EH (cell line): ENCODE results near the gene UFC1.
"Not testable (repeated sequence)": the region's sequence is repeated elsewhere in the genome, so short reads cannot be mapped to it uniquely, and the experiment has no call there.

Experiments
- DNase-seq: peaks from one replicate; pipeline ENCODE4 v3.0.0-alpha.2; 2015; ENCODE audit warnings: low read depth

The UFC1 gene

GRCh38 chr1:161153682-161154337, at the start of gene UFC1:
Gene UFC1 (plus strand): TSS chr1:161153978. CDS start chr1:161153998, 20 bp downstream.
- peak; percentile 90 for DNase-seq

- DNase-seq = no peak
Measured at GRCh38 chr1:161106431-161106830, 47.3 kb upstream of the UFC1 start.

GRCh38 chr1:161111117-161111516, 42.7 kb upstream of the UFC1 start:
- DNase-seq = no peak

- no peak for DNase-seq
Measured at GRCh38 chr1:161111527-161111926, 42.3 kb upstream of the UFC1 start.

GRCh38 chr1:161113915-161114314, 39.9 kb upstream of the UFC1 start:
- no peak for DNase-seq

- DNase-seq = no peak
Measured at GRCh38 chr1:161114556-161114955, 39.2 kb upstream of the UFC1 start.

- peak; percentile 74 for DNase-seq
Measured at GRCh38 chr1:161115132-161115711, 38.6 kb upstream of the UFC1 start.

GRCh38 chr1:161115961-161116360, 37.8 kb upstream of the UFC1 start:
- DNase-seq = not testable (repeated sequence)

GRCh38 chr1:161117759-161118581, 35.8 kb upstream of the UFC1 start, which contains the start of the genes NIT1 and PFDN2:
Gene NIT1 (plus strand): TSS chr1:161118105. CDS start chr1:161118177, 72 bp downstream.
Gene PFDN2 (minus strand): TSS chr1:161118037. CDS start chr1:161118026, 11 bp downstream.
- peak; percentile 83 for DNase-seq

- peak; percentile 66 for DNase-seq
Measured at GRCh38 chr1:161119092-161119903, 34.5 kb upstream of the UFC1 start.

GRCh38 chr1:161121042-161121650, 32.6 kb upstream of the UFC1 start:
- no peak for DNase-seq

- no peak for DNase-seq
Measured at GRCh38 chr1:161121834-161122233, 31.9 kb upstream of the UFC1 start.

GRCh38 chr1:161122967-161123366, 30.8 kb upstream of the UFC1 start:
- DNase-seq = no peak

GRCh38 chr1:161127649-161128048, 26.1 kb upstream of the UFC1 start:
- no peak for DNase-seq

GRCh38 chr1:161128591-161129420, 25.0 kb upstream of the UFC1 start:
- DNase-seq = no peak

- no peak for DNase-seq
Measured at GRCh38 chr1:161130266-161130665, 23.5 kb upstream of the UFC1 start.

GRCh38 chr1:161131523-161132409, 22.0 kb upstream of the UFC1 start:
- peak; percentile 39 for DNase-seq

GRCh38 chr1:161132410-161133219, 21.2 kb upstream of the UFC1 start, which contains the start of gene DEDD:
Gene DEDD (minus strand): TSS chr1:161132667. CDS start chr1:161124462, 8,205 bp downstream.
- DNase-seq = peak; percentile 98
